COLO829 (cell line): ENCODE results near the gene EPB41L4B.
"Not testable (repeated sequence)": the region's sequence is repeated elsewhere in the genome, so short reads cannot be mapped to it uniquely, and the experiment has no call there.

Source experiments
- DNase-seq: peaks from one replicate; pipeline ENCODE4 v3.0.0; 2012; ENCODE audit warnings: low spot score

The EPB41L4B gene

GRCh38 chr9:109297899-109298298 lies 23.0 kb downstream of the EPB41L4B start:
- no peak for DNase-seq

DNA sequence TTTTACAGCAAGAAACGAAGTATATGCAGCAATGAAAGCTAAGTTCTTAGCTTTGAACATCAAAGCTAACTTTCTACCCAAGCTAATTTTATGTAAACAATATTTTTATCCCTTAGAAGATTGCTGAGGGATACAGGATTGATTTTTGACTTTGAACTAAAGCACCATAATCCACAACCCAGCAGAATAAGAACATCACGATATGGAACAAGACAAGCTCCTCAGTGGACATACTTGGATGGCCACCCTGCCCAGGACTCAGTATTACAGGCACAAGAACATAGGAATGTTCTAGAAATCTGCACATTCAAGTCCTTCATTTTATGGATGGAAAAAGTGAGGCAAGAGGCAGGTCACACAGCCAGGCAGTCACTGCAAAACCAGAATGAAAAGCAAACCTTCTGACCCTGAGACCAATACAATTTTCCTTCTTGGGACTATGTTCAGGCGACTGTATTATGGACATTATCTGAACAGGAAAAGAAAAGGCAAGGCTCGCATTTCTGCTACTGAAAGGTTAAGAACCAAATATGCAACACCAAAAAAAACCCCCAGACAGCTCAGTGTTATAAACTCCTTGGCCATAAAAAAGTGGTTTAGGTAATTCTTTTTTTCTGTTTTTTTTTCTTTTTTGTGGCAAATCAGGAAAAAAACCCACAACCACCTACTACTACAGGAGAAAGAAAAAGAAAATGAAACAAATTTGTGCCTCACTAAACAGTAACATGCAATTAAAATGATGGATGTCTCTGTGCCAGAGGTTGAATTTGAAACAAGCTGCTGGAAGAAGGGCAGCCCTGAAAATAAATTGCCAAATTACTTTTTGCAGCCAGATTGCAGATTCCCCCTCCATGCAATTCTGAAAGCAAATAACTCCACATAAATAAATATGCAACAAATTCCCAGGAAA lies 25.4 kb downstream of the EPB41L4B start:
- no peak for DNase-seq

- no peak for DNase-seq
These were observed 30.5 kb downstream of the EPB41L4B start for GRCh38 chr9:109290385-109290784.

DNA sequence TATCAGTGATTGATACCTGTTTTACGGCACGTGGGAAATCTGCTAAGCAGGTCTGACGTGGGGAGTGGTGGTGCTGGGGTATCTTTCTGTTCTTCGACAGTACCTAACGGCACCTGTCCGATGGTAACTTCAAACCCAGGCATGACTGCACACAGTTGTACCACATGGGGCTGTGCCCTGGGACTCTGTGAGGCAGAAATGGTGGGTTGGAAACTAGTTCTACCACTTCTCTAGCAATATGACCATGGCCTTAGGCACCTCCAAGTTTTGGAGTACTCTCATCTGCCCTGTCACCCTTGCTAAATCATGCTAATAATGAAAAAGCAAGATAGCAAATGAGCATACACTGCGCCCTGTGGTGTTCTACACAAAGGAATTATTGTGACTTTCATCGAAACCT lies 30.9 kb downstream of the EPB41L4B start:
- DNase-seq = no peak

DNA sequence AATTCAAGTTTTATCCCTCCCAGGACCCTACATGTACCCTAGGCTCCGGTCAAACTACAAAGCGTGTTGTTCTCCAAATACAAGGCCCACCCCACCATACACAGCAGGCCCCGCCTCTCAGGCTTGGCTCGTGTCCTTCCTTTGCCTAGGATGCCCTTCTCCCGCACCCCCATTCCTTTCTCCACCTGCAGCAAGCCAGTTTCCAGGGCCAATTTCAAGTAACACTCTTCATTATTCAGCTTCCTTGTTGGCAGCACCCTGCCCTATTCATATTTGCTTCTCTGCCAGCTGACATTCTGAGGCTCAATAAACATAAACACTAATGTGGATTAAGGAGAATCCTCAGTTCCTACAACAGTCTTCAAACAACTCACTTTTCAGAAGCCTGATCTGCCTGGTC lies 31.7 kb downstream of the EPB41L4B start:
- no peak for DNase-seq

DNA sequence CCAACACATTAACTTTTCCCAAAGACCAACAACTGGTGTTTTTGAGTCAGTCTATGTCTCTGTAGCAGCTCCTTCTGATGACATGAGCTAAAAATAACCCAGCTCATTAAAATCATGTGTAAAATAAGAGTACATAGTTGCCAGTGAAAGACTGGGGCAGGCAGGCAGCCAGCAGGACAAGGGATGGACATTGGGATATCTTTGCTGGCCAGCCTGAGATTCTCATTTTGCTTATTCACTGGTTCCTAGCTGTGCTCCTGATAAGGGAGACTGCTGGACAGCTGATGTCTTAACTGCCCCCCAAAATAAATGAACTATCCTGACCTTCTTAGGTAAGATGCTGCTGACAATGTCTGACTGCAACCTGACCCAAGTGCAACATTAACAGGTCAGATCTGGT lies 33.9 kb downstream of the EPB41L4B start:
- DNase-seq = no peak

DNA sequence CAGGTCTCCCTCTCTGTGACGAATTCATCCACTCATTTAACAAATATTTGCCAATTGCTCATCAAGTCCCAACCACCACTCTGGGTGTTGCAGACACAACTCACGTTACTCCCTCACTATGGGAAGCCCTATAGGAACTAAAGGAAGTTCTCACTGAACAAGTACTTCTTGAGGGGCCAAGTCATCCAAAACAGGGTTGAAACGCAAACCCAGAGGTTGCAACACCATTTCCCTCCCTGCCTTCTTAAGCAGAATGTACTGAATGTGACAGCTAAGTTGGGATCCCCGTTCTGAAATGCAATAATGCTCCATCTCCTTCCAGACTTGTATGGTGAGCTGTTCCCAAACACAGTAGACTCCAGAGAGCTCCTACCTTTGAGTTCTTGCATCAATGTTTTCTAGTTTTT lies 34.3 kb downstream of the EPB41L4B start:
- no peak for DNase-seq

DNA sequence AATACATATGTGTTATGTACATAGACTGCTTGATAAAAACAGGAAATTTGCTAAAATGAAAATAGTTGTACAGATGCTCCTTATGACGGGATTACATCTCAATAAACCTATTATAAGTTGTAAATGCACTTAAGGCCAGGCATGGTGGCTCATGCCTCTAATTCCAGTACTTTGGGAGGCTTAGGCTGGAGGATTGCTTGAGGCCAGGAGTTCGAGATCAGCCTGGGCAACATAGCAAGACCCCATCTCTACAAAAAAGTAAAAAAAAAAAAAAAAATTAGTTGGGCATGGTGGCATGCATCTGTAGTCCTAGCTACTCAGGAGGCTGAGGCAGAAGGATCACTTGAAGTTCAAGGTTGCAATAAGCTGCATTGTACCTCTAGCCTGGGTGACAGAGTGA lies 37.2 kb downstream of the EPB41L4B start:
- not testable (repeated sequence) for DNase-seq

DNA sequence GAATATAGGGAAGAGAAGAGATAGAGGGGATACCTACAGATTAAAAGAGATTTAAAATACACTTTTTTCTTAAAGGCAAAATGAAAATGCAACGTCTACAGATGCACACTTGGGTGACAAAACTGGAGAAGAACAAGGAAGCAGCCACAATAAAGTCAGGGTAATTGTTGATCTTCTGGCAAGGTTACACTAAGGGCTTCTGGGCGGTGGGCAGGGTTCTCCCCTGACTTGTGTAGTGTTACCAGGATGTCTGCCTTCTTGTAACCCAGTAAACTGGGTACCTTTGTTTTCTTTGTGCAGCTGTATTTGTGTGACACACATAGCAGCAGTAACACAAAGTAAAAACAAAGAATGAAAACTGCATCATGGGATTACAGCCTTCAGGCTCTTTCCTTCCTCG lies 37.8 kb downstream of the EPB41L4B start:
- DNase-seq = no peak

DNA sequence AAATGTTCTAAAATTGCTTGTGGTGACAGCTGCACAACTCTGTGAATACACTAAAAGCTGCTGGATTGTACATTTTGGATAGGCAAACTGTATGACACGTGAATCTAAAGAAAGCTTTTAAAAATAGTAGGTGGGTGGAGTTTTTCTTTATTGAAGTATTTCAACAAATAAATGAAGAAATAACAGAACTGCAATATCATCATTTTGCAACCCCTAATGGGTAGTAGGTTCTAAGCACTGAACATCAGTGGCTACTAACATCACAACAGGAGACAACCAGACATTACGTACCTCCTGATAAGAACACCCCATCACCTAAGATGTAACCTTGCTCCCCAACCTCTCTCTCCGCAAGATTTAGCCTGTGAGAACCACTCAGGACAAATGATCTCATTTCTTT lies 38.6 kb downstream of the EPB41L4B start:
- DNase-seq = no peak

GRCh38 chr9:109281518-109281917 lies 39.3 kb downstream of the EPB41L4B start:
- no peak for DNase-seq

GRCh38 chr9:109278848-109279247 lies 42.0 kb downstream of the EPB41L4B start:
- no peak for DNase-seq

DNA sequence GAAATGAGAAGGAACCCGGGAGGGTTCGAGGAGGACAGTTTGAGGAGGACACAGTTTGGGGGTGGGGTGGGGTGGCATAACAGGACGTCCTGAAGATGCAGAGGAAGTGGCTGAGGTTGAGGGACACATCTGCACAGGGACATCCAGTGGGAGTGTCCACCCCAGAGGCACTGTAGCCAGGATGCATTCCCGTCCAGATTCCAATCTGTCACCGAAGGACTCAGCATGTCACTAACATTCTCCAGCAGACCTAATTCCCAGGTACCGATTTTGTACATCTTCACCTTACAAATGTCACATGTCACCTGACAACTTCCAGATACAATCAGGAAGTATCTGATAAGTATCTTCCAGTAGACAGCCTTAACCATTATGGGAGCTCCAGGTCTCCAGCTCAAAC lies 42.6 kb downstream of the EPB41L4B start:
- no peak for DNase-seq

- no peak for DNase-seq
These were observed 43.4 kb downstream of the EPB41L4B start for GRCh38 chr9:109277451-109277850.

GRCh38 chr9:109276469-109277440 lies 44.1 kb downstream of the EPB41L4B start:
- DNase-seq = no peak

- DNase-seq = no peak
These were observed 45.8 kb downstream of the EPB41L4B start for GRCh38 chr9:109274884-109275730.

DNA sequence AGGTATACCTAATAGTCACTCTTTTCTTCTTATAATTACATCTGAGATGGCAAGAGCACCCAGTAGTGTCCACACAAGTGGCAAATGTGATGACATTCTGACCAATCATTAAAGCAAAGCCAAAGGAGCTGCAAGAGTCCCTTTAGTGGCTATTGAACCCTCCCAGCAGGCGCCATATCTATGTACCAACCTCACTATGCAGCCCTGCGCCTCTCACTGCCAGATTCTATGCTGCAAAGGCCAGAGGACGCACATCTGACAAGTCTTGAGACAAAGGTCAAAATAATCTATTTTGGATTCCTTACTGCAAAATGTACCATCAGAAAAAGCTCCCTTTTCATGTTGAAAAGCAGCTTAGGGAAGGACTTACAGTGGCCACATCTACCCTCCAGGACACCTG lies 47.0 kb downstream of the EPB41L4B start:
- DNase-seq = no peak

GRCh38 chr9:109272745-109273144 lies 48.1 kb downstream of the EPB41L4B start:
- no peak for DNase-seq

DNA sequence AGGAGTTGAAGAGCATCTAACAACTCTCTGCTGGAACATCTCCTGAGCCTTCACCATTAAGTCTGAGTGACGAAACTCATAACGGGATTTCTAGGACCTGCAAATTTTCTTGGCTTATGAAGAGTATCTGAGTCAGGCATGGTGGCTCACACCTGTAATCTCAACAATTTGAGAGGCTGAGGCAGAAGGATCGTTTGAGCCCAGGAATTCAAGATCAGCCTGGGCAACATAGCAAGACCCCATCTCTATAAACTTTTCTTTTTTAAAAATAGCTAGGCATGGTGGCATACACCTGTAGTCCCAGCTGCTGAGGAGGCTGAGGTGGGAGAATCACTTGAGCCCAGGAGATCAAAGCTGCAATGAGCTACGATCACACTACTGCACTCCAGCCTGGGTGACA lies 48.8 kb downstream of the EPB41L4B start:
- DNase-seq = no peak

DNA sequence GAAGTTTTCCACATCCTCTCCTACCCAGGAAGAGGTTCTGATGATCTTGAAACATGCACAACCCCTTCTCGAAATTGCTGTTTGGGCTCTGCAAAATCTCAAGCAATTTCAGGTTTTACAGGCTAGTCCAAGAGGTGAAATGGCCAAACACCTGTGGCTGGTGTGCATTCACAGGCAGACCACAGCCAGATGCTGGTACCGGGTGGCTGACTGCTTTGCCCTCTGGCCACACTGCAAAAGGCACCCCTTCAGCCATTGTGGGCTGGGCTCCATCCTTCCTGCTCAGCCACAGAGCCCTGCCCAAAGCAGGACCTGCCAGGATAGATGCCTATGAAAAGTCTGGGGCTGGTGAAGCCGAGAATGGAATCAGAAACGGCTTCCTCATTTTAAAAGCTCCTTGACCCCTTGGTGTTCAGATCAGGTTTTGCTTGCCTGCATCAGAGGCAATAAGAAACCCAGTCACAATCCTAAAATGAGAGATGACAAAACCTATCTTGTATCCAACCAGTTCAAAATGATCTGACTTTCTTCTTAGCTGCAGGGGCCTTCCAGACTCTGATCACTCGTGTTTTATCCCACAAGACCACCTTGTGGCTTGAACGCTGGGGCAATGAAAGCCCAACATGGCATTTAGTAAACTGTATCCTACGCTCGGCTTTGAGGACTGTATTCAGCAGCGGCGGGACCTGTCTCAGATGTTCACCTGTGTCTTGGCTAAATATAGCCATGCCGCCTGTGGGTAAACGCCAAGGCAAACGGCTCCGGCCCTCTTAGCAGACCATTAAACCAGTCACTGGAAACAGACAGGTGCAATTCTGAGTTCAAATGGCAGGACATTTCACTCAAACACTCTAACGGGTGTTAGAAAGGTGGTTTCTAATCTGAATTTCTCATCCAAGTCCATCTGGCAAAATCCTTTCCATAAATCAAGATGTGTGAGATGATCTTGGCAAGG lies 49.6 kb downstream of the EPB41L4B start:
- no peak for DNase-seq

DNA sequence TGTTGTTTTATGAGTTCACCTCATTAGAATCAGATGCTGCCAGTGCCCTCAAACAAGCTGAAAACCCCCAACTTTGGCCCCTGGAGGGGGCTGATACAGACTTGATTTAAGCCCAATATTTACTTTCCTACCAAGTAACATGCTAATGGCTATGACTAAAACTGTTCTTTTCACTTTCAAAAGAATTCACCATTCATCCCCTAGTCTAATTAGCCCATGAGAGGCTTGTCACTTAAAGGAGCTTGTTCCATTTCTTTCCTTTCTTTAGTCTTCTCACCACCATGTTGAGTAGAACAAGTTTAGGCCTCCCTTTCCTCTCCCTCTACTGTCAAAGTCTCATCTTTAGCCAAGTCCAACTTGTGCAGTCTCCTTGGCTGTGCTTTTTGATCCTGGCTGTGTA lies 50.4 kb downstream of the EPB41L4B start:
- no peak for DNase-seq
